Right renal pelvis (tissue), 4 donors: ENCODE measurements around the gene FAAP20. TPM values are rescaled to one million over a fixed set of nuclear protein-coding genes. Genes with fewer than 3 reads are reported as not detected.

Experiments used
- DNase-seq, 4 donors: peaks; one replicate each; pipeline ENCODE4 v3.0.0-alpha.2; 2013; ENCODE audit warnings: low read depth in 4 of 4, low spot score in 3 of 4, missing footprints in 1 of 4
- polyA plus RNA-seq, 4 donors: library from polyadenylated mRNA; unstranded; fragments of 120-200 nt; gene quantifications; one replicate each; pipeline ENCODE4 v1.2.1, GENCODE V29; 2013; ENCODE audit not compliant: insufficient read length in 4 of 4

FAAP20 gene
- polyA plus RNA-seq, 4 donors: 31.9 to 68.8 (median 36.5) TPM

DNA sequence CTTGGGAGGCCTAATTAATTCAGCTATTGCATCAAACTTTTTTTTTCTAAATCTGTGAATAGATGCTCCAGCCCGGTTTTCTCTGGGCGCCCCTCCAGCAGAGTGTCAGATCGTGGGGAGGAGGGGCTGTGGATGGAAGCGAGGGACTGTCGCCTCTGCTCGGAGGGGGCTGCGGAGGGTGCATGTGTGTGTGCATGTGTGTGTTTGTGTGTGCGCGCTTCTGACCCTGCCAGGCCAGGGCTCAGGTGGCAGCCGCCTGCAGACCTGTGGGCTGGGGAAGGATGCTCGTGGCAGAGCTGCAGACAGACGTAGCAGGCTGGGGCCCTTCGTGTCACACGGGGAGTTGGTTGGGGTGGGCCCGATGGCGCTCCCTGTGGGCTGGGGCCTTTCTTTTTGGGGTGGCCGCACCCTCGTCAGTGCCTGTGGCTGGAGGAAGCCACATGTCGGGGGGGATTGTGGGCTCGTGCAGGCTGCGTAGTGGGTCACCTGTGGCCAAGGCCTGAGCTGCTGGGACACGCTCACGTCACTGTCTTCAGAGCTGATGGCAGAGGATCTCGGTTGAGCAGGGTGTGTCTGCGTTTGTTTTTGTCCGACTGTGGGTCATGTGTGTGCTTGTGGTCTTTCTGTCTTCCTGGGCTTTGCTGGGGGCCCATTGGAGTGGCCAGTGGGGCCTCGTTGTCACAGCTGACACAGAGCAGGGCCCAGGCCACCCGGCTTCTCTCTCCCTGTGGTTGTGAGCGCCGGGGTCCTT, 36.4 kb upstream of the FAAP20 start:
- DNase-seq: no peak

DNA sequence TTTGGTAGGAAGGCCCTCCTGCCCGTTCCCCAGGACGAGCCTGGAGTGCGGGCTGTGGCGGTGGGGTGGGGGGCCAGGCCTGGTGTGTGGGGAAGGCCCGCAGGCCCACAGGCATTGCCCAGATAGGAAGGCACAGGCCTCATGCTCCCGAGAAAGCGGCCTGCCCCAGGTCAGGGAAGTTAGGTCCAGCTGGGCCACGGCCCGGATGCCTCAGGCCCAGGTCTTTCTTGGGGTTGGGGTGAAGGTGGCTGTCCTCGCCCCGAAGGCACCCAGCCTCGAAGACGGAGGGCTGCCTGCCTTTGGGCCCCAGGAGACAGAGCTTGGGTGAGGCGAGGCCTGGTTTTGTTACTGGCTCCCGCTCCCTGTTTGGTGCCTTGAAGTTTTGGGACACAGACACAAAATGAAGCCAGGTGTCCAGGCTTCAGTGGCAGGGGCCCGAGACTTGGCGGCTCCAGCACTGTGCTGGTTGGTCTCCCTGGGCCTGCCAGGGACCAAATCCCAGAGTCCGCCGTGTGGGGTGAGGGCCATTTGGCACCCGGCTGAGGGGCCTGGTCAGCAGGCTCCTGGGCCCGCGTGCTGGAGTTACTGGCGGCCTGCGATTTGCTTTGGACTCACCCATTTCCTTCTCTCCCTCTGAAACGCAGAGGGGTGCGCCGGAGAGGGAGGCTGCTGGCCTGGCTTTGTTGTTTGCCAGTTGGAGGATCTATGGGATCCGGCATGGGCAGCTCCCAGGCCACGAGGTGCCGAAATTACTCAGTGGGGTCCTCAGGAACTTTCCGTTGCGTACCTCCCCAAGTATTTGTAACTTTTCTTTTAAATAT, 35.5 kb upstream of the FAAP20 start:
- DNase-seq: no peak

DNA sequence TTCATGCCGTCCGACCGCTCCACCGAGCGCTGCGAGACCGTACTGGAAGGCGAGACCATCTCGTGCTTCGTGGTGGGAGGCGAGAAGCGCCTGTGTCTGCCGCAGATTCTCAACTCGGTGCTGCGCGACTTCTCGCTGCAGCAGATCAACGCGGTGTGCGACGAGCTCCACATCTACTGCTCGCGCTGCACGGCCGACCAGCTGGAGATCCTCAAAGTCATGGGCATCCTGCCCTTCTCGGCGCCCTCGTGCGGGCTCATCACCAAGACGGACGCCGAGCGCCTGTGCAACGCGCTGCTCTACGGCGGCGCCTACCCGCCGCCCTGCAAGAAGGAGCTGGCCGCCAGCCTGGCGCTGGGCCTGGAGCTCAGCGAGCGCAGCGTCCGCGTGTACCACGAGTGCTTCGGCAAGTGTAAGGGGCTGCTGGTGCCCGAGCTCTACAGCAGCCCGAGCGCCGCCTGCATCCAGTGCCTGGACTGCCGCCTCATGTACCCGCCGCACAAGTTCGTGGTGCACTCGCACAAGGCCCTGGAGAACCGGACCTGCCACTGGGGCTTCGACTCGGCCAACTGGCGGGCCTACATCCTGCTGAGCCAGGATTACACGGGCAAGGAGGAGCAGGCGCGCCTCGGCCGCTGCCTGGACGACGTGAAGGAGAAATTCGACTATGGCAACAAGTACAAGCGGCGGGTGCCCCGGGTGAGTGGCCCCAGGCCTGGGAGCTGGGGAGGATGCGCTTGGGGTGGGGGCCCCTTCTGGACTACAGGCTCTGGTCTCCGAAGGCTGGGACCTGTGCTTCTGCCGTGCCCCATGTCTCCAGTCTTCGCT, 34.7 kb upstream of the FAAP20 start:
- no peak for DNase-seq

DNA sequence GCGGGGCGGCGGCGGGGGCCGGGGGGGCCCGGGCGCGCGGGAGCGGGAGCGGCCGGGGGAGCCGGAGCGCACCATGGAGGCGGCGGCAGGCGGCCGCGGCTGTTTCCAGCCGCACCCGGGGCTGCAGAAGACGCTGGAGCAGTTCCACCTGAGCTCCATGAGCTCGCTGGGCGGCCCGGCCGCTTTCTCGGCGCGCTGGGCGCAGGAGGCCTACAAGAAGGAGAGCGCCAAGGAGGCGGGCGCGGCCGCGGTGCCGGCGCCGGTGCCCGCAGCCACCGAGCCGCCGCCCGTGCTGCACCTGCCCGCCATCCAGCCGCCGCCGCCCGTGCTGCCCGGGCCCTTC, 34.1 kb upstream of the FAAP20 start:
- no peak for DNase-seq

DNA sequence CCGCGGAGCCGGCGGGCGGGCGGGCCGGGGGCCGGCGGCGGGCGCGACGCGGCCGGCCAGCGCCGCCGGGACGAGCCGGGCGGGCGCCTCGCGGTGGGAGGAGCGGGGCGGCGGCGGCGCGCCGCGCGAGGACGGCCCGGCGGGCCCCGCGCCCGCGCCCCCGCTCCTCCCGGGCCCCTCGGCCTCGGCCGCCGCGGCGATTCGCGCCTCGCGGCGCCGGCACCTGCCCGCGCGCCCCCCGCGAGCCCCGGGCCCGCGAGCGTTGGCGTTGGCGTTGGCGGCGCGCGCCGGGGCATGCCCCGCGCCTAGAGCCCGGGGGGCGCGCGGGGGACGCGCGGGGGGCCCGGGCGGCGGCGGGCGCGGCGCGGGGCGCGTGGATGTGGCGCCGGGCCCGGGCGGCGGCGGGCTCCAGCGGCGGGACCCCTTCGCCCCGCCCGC, 33.6 kb upstream of the FAAP20 start, which contains the start of gene SKI:
SKI (plus strand) TSS at position 163 of the 438 bp plus-strand sequence. CDS start 448 bp downstream, outside the sequence.
- DNase-seq: no peak

DNA sequence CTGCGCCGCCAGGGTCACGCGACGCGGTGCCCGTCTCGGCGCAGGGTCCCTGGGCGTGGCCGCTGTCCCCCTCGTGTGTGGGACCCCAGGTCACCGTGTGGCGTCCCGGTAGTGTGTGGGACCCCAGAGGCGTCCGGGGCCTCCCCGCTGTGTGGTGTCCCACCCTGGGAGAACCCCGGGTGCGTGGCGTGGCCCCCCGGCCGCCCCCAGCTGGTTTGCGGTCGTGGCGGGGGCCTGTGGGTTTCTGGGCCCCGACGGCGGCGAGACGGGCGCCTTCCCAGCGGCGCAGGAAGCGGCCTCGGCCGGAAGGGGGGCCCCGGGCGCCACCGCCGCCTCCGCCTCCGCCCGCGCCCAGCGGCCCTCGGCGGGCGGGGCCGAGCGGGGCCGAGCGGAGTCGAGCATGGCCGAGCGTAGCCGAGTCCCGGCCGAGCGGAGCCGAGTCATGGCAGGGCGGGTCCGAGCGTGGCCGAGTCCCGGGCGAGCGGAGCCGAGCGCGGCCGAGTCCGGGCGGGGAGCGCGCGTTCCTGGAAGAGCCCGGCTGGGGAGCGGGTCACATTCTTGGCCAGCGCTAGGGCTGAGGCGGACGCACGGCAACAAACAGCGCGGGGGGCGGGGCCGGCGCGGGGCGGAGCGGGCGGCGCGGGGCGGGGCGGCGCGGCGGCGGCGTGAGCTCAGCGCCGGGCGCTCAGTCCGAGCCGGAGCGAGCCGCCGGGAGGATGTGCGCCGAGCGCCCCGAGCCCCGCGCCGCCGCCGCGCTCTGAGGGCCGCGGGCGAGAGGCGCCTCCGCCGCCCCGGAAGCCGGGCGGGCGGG, 33.0 kb upstream of the FAAP20 start:
- DNase-seq: peak; percentile 88 to 97 (median 94)

DNA sequence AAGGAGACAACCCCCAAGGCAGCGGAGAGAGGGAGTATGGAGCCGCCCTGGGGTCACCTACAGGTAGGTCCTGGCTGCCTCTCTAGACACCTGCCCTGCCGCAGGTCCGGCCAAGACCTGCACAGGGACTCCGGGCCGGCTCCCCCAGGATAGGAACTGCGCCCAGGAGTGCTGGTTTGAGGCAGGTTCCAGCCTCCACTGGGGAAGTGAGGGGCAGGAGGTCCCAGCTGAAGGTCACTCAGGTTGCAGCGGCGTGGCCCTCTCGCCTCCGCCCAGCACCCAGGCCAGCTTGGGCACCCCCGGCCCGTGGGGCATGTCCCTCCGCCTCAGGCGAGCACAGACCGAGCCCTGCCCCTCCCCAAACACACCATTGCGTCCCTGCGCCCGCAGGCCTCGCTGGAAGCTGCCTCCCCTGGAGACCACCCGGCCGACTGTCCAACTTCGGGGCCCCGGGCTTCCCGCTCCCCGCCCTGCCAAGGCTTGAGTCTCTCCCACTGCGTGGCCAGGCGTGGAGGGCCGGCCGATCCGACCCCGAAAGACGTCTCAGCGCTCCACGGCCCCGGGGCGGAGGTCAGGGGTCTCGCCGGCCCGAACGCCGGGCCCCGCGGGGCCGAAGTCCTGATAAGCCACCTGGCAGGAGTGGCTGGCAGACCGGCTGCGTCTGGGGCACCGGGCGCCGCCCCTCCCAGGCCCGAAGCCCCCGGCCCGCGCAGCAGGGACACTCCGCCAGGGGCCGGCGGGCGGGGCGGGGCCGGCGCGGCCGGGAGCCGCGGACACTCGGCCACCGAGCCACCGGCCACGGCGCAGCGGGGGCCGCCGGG, 32.2 kb upstream of the FAAP20 start:
- DNase-seq: no peak

DNA sequence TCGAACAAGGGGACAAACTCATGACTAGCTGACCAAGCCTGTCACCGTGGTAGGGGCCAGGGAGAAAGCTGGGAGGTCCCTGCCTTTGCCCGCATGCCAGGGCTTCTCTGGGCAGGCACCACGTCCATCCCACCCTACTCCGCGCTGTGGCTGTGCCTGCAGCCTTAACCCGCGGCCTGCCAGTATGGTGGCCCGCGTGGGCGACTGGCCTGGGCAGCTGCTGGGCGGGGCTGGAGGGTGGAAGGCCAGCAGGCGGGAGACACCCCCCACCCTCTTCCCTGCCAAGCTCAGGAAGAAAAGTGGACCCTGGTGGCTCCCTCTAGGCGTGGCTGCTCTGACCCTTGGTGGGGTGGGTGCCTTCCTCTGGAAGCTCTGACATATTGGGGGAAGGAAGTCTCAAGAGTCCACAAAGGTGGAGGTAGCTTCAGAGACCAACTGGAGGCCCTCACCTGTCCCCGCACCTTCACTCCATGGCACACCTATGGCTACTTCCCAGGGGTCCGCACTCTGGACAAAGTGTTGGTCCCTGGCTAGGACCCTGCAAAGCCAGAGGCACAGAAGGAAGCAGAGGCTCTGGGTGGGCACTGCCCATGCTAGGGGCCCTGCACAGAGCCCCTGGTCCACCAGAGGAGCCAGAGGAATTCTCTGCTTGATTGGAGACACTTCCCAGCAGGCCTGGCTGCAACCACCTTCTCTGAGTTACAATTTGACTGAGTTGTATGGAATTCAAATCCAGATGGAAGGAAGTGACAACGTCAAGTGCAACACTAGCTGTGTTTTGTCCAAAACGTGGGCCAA, 30.3 kb upstream of the FAAP20 start:
- DNase-seq: no peak

DNA sequence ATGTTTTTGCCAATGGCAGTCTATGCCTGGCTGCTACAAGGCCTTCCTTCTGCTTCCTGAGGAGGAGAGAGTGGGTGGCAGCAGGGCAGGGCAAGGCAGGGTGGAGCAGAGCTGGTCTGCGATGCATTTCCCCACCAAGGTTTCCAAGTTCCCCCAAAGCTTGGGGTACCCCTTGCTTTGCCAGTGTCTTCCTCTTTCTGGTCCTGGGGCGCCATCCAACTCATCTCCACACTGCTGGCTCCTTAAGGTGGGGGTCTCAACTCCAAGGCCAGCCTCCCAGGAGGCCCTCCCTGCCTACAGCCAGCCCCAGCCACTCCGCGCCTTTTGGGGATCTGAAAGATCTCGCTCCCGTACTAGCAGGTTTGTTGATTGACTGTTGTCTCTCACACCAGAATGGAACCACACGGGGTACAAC, 29.6 kb upstream of the FAAP20 start:
- DNase-seq: no peak

DNA sequence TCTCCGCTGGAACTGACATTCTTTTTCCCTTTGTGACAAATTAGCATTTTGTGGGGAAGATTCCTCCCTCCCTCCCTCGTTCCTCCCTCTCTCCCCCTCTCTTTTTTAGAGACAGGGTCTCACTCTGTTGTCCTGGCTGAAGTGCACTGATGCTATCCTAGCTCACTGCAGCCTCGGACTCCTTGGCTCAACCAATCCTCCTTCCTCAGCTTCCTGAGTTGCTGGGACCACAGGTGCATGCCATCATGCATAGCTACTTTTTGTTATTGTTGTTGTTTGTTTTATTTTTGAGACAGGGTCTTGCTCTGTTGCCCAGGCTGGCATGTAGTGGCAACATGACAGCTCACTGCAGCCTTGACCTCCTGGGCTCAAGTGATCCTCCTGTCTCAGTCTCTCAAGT, 26.7 kb upstream of the FAAP20 start:
- DNase-seq: no peak

DNA sequence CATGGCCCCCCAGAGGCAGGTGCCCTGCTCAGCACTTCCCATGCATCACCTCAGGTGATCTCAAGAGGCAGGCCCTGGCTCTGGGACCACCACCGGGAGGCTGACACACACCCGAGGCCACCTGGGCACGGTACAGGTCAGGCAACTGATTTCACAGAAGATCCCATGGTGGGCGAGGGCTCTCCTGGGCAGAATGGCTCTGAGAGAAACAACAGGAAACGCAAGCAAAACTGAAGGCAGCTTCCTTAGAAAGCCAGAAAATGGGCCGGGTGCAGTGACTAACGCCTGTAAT, 22.1 kb upstream of the FAAP20 start:
- no peak for DNase-seq

DNA sequence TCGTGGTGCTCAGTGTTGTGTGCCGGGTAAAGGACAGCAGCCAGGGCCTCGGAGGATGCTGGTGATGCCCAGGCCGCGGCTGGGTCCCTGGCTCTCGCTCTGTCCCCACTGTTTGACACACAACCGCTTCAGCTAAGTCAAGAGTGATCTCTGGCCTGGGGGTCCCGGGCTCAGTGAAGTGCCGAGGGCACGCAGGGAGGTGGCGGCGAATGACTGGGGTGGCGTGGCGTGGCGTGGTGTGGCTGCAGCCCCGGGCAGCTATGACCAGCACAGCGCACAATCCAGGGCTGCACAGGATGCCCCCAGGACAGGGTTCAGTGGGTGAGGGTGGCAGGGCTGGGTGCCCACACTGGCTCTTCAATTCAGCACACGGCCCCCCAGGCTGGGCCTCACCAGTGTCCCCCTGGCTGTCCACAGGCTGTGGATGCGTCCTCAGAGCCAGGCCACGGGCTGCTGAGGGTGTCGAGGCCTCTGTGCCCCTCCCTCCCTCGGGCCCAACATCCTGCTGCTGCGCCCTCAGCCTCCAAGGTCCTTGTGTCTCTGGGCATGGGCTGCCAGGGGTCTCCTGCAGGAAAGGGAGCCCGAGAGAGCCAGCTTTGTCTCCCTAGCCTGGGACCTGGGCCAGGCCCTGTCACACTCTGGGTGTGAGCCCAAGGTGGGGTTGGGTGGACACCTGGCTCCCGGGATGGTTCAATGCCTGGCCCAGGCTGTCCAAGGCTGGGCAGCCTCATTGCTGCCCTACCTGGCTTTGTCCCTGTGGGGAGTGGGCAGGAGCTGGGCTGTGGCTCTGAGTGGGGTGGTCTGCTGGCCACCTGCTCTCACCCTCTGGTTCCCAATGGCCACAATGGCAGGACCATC, 21.6 kb upstream of the FAAP20 start:
- no peak for DNase-seq

DNA sequence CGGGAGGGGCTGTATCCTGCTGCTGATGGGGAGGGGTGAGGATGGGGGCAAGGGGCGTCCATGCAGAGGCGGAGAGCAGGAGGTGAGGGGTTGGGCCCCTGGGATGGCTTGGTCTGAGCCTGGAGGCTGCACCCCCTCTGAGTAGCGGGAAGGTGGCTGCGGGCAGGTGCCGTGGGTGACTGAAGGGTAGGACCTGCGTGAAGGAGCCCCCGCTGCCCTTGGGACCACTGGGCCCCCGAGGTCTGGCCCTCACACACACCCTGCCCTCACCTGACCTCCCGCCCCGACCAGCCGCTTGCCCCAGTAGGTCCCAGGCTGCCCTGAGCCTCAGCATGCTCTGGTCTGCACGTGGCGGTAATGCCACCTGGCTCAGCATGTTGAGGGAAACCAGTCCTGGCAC, 20.8 kb upstream of the FAAP20 start:
- no peak for DNase-seq

DNA sequence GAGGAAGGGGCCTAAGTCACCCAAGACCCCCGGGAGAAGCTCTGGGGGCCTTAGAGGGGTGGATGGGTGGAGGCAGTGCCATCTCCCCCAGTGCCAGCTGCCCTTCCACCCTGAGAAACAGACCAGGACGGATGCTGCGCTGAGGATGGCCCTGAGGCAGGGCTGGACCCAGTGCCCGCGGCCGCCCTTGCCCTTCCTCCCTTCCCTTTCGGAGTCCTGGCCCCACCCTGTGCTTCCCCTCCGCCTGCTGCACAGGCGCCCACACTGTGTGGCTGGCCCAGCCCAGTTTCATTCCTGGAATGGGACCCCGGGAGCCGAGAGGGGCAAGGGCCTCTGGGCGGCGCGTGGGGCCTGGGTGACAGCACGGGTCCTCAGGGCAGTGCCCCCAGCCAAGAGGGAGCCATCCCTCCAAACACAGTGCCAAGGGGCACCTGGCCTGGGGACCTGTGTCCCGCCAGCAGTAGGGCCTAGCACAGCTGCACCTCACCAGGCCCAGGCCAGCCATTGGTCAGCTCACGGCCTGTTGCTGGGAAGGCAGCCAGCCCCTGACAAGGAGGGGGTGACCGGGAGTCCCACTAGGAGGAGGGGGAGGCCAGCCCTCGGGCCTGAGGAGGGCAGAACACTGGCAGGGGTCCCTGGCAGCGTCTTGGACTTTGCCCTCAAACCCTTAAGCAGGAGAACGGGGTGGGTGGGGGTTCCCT, 20.1 kb upstream of the FAAP20 start:
- DNase-seq: no peak

DNA sequence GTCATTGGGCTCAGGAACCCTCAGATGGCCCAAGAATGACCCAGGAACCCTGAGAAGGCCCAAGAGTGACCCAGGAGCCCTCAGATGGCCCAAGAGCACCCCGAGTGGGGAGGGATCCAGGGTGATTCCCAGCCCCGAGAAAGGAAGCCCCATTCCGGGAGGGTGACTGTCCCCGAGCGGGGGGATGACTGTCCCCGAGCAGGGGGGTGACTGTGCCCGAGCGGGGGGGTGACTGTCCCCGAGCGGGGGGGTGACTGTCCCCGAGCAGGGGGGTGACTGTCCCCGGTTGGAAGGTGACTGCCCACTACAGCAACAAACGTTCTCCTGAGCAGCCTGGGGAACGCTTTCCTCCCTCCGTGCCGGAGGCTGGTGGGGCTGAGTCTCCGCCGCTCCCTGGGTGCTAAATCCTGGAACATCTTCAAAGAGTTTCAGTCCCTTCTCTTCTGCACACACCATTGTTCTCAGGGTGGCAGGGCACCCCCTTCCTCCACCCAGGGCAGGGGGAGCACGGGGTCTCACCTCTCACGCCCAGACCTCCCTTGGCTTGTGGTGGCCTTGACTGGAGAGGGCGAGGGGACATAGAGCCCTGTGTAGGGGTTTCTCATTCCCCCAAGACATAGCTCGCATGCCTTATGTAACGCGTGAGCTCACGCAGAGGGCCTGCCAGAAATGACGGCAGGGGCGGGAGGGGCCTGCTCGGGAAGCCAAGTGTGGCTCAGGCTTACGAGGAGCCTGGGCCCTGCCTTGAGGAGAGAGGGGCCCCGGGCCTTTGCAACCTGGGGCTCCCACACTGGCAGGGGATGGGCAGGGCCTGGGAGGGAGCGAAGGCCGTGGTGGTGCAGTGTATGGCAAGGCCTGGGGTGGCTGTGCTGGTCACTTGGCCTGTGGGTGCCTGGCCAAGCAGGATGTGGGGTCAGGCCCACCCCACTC, 19.3 kb upstream of the FAAP20 start:
- DNase-seq: no peak
